ENCODE results near the gene DCTPP1.
"Not testable (repeated sequence)": the region's sequence is repeated elsewhere in the genome, so short reads cannot be mapped to it uniquely, and the experiment has no call there.

Gene DCTPP1

DNA sequence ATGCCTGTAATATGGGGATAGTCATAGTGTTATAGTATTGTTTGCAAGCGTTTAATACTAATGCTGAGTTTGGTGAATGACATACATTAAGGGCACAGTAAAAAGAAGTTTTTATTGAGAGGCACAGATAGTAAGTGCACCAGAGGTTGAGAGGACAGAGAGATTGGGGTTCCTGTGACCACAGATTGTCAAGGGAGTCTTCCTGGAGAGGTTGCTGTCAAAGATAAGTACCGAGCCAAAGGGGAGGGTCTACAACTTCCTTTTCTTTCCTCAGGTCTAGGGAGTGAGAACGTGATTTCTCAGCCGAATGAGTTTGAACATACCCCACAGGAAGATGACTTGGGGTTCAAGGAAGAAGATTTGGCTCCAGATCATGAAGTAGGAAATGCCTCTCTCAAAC is 32.8 kb downstream of the DCTPP1 start:
- intact Hi-C loops (cut with micrococcal nuclease) = no loop called here
- no peaks in the 10 kb centered on the region for H3K9me3 Mint-ChIP-seq
- H3K36me3 Mint-ChIP-seq (ENCODE audit: low read depth) = peaks cover 25% of the 10 kb centered on the region
- H3K27me3 Mint-ChIP-seq = peaks cover 31% of the 10 kb centered on the region
- H3K4me1 Mint-ChIP-seq (ENCODE audit: low read depth) = peaks cover 37% of the 10 kb centered on the region
- no peak overlapping the region for H3K4me3 Mint-ChIP-seq
- H3K27ac Mint-ChIP-seq = no peak overlapping the region

DNA sequence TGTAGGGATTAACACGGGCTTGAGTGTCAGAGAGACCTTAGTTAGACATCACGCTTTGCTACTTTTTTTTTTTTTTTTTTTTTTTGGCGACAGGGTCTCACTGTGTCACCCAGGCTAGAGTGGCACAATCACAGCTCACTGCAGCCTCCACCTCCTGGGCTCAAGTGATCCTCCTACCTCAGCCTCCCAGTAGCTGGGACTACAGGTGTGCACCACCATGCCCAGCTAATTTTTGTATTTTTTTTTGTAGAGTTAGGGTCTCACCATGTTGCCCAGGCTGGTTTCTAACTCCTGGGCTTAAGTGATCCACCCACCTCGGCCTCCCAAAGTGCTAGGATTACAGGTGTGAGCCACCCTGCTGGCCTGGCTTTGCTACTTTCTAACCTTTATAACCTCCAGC is 33.2 kb downstream of the DCTPP1 start:
- H3K4me3 Mint-ChIP-seq; intact Hi-C loops (cut with micrococcal nuclease); H3K9me3 Mint-ChIP-seq; H3K27ac Mint-ChIP-seq: not testable (repeated sequence)
- Mint-ChIP-seq H3K36me3 (ENCODE audit: low read depth) (peaks cover 25% of the 10 kb centered on the region), H3K27me3 (peaks cover 31% of the 10 kb centered on the region), H3K4me1 (ENCODE audit: low read depth) (peaks cover 34% of the 10 kb centered on the region)

DNA sequence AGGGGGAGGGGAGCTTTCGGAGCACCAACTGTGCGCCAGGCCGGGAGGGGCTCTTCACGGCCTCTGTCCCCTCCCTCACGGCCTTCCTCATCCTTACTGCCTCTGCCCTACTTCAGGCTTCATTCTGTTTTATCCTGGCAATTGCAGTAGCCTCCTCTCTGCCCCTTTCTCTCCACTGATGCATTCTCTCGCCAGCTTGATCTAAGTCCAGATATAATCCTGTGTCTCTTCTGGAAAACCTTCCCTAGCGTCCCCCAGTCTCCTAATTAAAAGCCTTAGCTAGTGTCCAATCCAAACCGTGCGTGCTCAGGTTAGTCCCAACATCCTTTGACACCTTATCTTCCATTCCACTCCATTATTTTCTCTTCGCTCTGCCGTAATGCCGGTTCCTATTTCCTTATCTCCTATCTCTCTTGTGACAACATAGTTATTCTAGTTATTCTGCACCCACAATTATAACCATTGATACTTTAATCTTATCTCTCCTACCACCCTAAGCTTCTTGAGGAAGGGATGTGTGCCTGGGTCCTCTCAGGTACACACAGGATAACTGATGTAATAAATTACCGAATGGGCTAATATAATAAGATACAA is 33.7 kb downstream of the DCTPP1 start:
- Mint-ChIP-seq H3K9me3 (no peaks in the 10 kb centered on the region), H3K36me3 (ENCODE audit: low read depth) (peaks cover 25% of the 10 kb centered on the region), H3K4me1 (ENCODE audit: low read depth) (peaks cover 28% of the 10 kb centered on the region), H3K27ac (peak overlapping the region; percentile 13), H3K27me3 (peaks cover 31% of the 10 kb centered on the region), H3K4me3 (peak overlapping the region; percentile 80)
- intact Hi-C loops (cut with micrococcal nuclease) = no loop called here

DNA sequence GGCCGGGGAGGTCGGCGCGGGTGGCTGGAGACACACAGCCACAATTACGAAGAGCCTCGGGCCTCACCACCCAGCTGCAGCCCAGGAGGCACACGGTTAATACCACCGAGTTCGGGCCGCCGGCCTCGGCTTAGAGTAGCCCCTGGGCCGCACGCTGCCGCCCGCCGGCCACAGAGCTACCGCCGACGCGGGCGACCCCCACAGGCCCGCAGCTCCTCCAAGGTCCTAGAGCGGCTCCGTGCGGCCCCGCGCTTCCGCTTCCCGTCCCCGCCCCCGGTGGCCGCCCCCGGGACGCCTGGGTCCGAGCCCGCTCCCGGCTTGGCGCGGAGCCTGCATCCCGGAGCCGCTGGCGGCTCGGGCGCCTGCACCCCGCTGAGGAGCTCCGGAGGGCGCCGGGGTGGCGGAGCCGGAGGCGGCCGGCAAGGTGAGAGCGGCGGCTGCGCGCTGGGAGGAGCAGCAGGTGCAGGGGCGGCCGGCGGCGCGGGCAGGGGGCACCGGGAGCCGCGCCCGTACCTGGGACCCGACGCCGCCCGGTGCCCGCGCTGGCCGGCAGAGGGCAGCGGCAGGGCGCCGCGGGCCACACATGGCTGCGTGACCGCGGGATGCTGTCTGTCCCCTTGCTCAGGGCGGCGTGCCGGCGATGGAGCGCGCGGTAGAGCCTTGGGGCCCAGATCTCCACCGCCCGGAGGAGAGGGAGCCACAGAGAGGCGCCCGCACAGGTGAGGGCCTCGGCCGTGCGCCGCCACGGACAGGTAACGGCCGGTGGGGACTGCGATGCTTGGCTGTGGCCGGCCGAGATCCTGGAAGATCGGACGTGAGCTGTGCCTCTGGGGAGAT is 34.5 kb downstream of the DCTPP1 start, which contains the start of gene ZNF48:
TSS of gene ZNF48 (plus strand) at position 266 of the 837 bp plus-strand sequence. CDS start at position 641, 375 bp downstream.
- intact Hi-C loops (cut with micrococcal nuclease) = no loop called here
- peaks cover 36% of the 10 kb centered on the region for H3K27me3 Mint-ChIP-seq
- peak within 1 kb of the TSS; percentile 84 for H3K27ac Mint-ChIP-seq
- H3K4me1 Mint-ChIP-seq (ENCODE audit: low read depth) = peaks cover 28% of the 10 kb centered on the region
- peak within 1 kb of the TSS; percentile 80 for H3K4me3 Mint-ChIP-seq
- H3K9me3 Mint-ChIP-seq = no peaks in the 10 kb centered on the region
- H3K36me3 Mint-ChIP-seq (ENCODE audit: low read depth) = peaks cover 25% of the 10 kb centered on the region

DNA sequence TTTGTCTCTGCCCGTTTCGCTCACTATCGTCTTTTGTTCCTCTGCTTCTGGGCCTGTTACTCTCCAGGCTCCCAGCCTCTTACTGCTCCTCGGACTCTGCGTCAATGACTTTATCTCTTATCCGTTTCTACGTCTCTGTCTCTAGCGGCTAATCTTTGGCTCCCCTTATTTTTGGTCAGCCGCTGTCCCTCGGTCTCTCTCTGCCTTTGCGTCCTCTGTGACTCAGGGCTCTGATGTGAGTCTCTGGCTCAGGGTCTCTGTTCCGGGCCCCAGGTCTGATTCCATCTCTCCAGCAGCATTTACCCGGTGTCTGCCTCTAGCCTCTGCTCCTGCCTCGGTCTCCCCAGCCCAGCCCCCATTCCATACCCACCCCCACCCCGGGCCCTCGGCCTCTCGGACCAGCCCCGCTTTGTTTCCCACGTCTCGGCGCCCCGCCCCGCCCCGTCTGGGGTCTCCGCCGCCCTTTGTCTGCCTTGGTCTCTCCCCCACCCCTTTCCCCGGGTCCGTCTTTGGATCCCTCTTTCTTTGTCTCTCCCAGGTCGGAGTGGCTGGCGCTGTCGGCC is 35.2 kb downstream of the DCTPP1 start:
- Mint-ChIP-seq H3K4me1 (ENCODE audit: low read depth) (peaks cover 22% of the 10 kb centered on the region), H3K27me3 (peaks cover 31% of the 10 kb centered on the region), H3K4me3 (peak overlapping the region; percentile 80), H3K9me3 (no peaks in the 10 kb centered on the region), H3K36me3 (ENCODE audit: low read depth) (peaks cover 25% of the 10 kb centered on the region), H3K27ac (peak overlapping the region; percentile 84)
- intact Hi-C loops (cut with micrococcal nuclease) = no loop called here

DNA sequence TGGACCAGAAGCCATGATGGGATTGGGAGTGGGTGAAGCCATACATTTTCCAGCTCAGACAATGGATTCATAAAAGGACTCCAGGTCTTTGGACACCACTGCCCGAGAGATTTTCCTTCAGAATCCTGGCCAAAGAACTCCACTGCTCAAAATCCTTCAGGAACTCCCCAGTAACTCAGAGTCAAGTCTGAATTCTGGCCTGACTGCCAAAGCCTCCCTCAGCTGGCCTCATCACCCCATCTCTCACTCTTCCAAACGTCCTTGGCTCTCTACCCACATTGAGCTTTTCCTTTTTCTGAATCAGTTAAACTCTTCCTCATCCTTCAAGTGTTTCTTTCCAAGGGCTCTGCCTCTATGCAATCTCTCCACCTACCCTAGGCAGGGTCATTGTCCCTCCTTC is 46.3 kb downstream of the DCTPP1 start:
- no peaks in the 10 kb centered on the region for H3K9me3 Mint-ChIP-seq
- H3K36me3 Mint-ChIP-seq (ENCODE audit: low read depth) = peaks cover 1% of the 10 kb centered on the region
- intact Hi-C loops (cut with micrococcal nuclease) = no loop called here
- no peak overlapping the region for H3K4me3 Mint-ChIP-seq
- H3K4me1 Mint-ChIP-seq (ENCODE audit: low read depth) = peaks cover 35% of the 10 kb centered on the region
- peaks cover 29% of the 10 kb centered on the region for H3K27me3 Mint-ChIP-seq
- no peak overlapping the region for H3K27ac Mint-ChIP-seq

DNA sequence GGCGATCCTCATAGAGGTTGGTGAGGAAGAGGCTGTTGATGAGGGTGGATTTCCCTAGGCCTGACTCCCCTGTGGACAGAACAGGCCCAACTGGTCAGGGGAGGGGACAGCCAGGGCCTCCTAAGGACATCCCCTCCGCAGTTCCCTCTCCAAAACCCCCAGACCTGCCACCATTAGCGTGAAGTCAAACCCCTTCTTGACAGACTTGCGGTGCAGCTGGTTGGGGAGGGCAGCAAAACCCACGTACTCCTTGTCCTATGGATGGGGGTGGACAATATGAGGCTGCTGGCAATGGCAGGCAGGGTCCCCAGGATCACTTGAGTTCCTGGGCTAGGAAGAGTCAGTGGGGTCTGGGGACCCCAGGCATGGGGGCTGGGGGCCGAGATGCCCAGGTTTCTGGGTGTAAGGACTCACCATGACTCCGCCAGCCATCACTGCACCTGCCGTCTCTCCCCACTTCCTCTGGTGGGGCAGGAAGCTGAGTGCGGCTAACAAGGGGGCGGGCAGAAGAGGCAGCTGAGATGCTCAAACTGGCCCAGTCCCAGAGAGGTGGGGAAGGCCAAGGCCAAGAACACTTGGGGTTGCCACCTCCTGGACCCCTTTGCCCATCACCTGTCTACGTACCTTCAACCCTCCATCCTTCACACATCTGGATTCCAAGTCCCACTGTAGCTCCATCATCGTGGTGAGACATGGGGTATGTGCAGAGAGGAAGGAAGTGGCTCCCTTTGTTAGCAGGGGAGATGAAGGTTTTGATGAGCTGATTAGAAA is 47.5 kb downstream of the DCTPP1 start, which contains the start of gene SEPTIN1:
TSS of gene SEPTIN1 (minus strand) at position 451 of the 771 bp plus-strand sequence. CDS start at position 432, 19 bp downstream.
- Mint-ChIP-seq H3K27me3 (peaks cover 29% of the 10 kb centered on the region), H3K27ac (no peak within 1 kb of the TSS), H3K4me1 (ENCODE audit: low read depth) (peaks cover 43% of the 10 kb centered on the region), H3K36me3 (ENCODE audit: low read depth) (peaks cover 10% of the 10 kb centered on the region), H3K9me3 (no peaks in the 10 kb centered on the region), H3K4me3 (no peak within 1 kb of the TSS)
- intact Hi-C loops (cut with micrococcal nuclease) = no loop called here

DNA sequence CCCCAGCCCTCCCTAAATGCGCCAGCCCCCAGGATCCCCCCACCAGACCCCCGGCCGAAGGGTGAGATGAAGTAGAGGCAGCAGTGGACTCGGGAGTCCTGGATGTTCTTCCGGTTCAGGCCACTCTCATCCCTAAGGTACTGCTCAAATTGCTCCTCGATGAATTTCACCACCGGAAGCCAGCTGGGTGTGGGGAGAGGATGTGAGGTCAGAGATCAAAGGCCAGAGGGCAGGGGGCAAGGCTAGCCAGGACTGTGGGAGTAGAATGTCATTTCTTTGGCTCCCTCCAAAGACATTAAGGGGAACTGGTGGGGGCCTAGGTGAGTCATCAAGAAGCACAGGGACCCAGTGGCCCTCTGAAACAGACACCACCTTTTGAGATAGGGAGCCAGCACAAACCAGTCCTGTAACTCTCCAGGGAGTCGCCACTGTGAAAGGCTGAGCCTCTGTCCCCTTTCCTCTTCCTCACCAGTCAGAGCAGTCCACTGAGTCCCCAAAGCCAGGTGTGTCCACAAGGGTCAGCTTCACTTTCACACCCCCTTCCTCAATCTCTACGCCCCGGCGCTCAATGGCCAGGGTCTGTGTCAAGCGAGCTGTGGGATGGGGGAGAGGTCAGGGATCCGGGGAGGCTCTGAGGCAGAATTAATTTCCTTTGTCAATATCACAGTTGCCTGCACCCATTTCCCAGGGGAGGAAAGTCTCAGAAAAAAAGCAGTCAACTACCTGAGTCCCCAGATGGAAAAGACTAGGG is 48.4 kb downstream of the DCTPP1 start:
- intact Hi-C loops (cut with micrococcal nuclease) = no loop called here
- Mint-ChIP-seq H3K4me1 (ENCODE audit: low read depth) (peaks cover 48% of the 10 kb centered on the region), H3K27ac (no peak overlapping the region), H3K27me3 (peaks cover 29% of the 10 kb centered on the region), H3K9me3 (no peaks in the 10 kb centered on the region), H3K36me3 (ENCODE audit: low read depth) (peaks cover 10% of the 10 kb centered on the region), H3K4me3 (no peak overlapping the region)

DNA sequence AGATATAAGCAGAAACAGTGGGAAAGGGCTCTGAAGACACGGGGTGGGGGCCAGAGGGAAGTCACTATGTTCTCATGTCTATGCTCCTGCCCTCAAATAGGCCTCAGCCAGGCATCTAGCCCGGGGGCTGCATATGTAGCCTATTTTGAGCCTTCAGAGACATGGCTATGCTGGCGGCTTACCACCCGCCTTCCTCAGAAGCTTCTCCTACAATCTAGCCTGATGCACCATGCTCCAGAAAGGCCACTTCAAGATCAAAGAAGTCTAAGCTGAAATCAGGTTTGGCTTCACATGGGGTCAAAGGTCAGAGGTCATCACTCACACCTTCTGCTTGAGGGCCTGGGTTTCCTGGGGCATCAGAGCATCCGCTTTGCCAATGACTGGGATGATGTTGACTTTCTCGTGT is 49.0 kb downstream of the DCTPP1 start:
- Mint-ChIP-seq H3K4me1 (ENCODE audit: low read depth) (peaks cover 48% of the 10 kb centered on the region), H3K9me3 (no peaks in the 10 kb centered on the region), H3K4me3 (no peak overlapping the region), H3K27me3 (peaks cover 29% of the 10 kb centered on the region), H3K36me3 (ENCODE audit: low read depth) (peaks cover 10% of the 10 kb centered on the region), H3K27ac (no peak overlapping the region)
- intact Hi-C loops (cut with micrococcal nuclease) = no loop called here

DNA sequence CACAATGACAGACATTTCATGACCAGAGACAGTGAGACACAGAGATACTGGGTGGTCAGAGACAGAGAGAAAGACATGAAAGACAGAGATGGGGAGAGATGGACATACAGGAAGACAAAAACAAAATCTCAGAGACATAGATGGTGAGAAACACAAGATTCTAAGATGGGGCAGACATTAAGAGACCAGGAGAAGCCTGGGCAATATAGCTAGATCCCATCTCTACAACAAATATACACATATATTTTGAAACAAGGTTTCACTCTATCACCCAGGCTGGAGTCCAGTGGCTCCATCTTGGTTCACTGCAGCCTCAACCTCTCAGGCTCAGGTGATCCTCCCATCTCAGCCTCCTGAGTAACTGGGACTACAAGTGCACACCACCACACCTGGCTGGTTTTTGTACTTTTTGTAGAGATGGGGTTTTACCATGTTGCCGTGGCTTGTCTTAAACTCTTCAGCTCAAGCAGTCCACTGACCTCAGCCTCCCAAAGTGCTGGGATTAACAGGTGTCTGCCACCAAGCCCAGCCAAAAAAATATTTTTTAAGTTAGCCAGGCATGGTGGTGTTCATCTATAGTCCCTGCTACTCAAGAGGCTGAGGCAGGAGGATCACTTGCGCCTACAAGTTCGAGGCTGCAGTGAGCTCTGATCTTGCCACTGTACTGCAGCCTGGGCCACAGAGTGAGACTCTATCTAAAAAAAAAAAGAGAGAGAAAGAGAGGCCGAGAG is 49.6 kb downstream of the DCTPP1 start:
- Mint-ChIP-seq H3K9me3 (no peaks in the 10 kb centered on the region), H3K4me1 (ENCODE audit: low read depth) (peaks cover 48% of the 10 kb centered on the region), H3K36me3 (ENCODE audit: low read depth) (peaks cover 10% of the 10 kb centered on the region), H3K27me3 (peaks cover 25% of the 10 kb centered on the region), H3K27ac (no peak overlapping the region), H3K4me3 (no peak overlapping the region)
- intact Hi-C loops (cut with micrococcal nuclease) = no loop called here

DNA sequence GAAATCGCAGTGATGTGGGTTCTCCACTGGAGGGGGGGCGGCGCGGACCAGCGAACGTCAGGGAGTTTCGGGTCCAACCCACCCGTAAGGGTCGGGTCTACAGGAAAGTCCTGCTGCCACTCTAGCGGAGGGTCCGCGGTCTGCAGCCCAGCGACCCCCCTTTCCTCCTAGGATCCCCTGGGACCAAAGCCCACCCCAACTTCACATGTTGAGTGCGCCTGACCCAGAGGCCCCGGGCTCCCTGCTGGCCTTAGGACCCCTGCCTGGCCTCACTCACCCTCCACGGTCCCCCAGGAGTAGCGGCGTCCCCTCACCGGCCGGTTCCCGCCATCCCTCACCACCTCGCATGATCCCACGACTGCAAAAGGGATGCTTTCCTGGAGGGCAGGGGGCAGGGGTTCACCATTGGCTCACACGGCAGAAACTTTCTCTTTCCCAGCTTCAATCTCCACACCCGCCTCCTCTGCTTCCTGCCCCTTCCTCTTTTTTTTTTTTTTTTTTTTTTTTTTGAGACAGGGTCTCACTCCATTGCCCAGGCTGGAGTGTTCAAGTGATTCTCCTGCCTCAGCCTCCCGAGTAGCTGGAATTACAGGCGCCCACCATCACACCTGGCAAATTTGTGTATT is 50.6 kb downstream of the DCTPP1 start:
- Mint-ChIP-seq H3K4me1 (ENCODE audit: low read depth) (peaks cover 48% of the 10 kb centered on the region), H3K27me3 (peaks cover 20% of the 10 kb centered on the region), H3K36me3 (ENCODE audit: low read depth) (peaks cover 10% of the 10 kb centered on the region), H3K27ac (peak overlapping the region; percentile 100), H3K4me3 (peak overlapping the region; percentile 88), H3K9me3 (no peaks in the 10 kb centered on the region)
- intact Hi-C loops (cut with micrococcal nuclease) = no loop called here
